Measurements from ENCODE around the gene C3orf18. TPM values are rescaled to one million over a fixed set of nuclear protein-coding genes. Genes with fewer than 3 reads are reported as not detected.

The C3orf18 gene
- total RNA-seq, 2 experiments from 2014 or later: 15.9 to 17.1 TPM

GRCh38 chr3:50533807-50534461 lies 33.6 kb downstream of the C3orf18 start:
- no peaks in the 10 kb centered on the region for H3K36me3 Mint-ChIP-seq
- no peaks in the 10 kb centered on the region for H3K9me3 Mint-ChIP-seq
- H3K27me3 Mint-ChIP-seq: peaks cover 15% of the 10 kb centered on the region

GRCh38 chr3:50533316-50533715 lies 34.2 kb downstream of the C3orf18 start:
- H3K36me3 Mint-ChIP-seq: no peaks in the 10 kb centered on the region
- no peaks in the 10 kb centered on the region for H3K4me1 Mint-ChIP-seq
- H3K27me3 Mint-ChIP-seq: peaks cover 15% of the 10 kb centered on the region
- no peak overlapping the region for H3K4me3 Mint-ChIP-seq
- no peak for DNase-seq
- H3K27ac Mint-ChIP-seq: no peak overlapping the region
- no peaks in the 10 kb centered on the region for H3K9me3 Mint-ChIP-seq

More at GRCh38 chr3:50533807-50534461, 33.6 kb downstream of the C3orf18 start:
- Mint-ChIP-seq H3K27ac (no peak overlapping the region), H3K4me1 (no peaks in the 10 kb centered on the region), H3K4me3 (no peak overlapping the region)
- no peak for DNase-seq

- peaks cover 15% of the 10 kb centered on the region for H3K27me3 Mint-ChIP-seq
- DNase-seq: no peak
- H3K9me3 Mint-ChIP-seq: no peaks in the 10 kb centered on the region
- no peak overlapping the region for H3K4me3 Mint-ChIP-seq
- H3K4me1 Mint-ChIP-seq: no peaks in the 10 kb centered on the region
- no peaks in the 10 kb centered on the region for H3K36me3 Mint-ChIP-seq
- H3K27ac Mint-ChIP-seq: no peak overlapping the region
These were observed 35.4 kb downstream of the C3orf18 start for GRCh38 chr3:50532062-50532705.

- Mint-ChIP-seq H3K4me1 (no peaks in the 10 kb centered on the region), H3K27ac (no peak overlapping the region), H3K36me3 (no peaks in the 10 kb centered on the region), H3K27me3 (peaks cover 15% of the 10 kb centered on the region), H3K9me3 (no peaks in the 10 kb centered on the region), H3K4me3 (no peak overlapping the region)
- DNase-seq: no peak
These were observed 36.3 kb downstream of the C3orf18 start for GRCh38 chr3:50531201-50531600.

- no peak overlapping the region for H3K27ac Mint-ChIP-seq
- H3K4me1 Mint-ChIP-seq: peaks cover 3% of the 10 kb centered on the region
- H3K36me3 Mint-ChIP-seq: no peaks in the 10 kb centered on the region
- peaks cover 15% of the 10 kb centered on the region for H3K27me3 Mint-ChIP-seq
- no peak for DNase-seq
- no peaks in the 10 kb centered on the region for H3K9me3 Mint-ChIP-seq
- H3K4me3 Mint-ChIP-seq: no peak overlapping the region
These were observed 37.3 kb downstream of the C3orf18 start for GRCh38 chr3:50530001-50530970.

GRCh38 chr3:50525987-50526386 lies 41.6 kb downstream of the C3orf18 start:
- Mint-ChIP-seq H3K27ac (no peak overlapping the region), H3K4me1 (peaks cover 3% of the 10 kb centered on the region), H3K4me3 (no peak overlapping the region), H3K27me3 (peaks cover 6% of the 10 kb centered on the region), H3K36me3 (no peaks in the 10 kb centered on the region), H3K9me3 (no peaks in the 10 kb centered on the region)
- DNase-seq: peak; percentile 76

- Mint-ChIP-seq H3K9me3 (no peaks in the 10 kb centered on the region), H3K27ac (no peak overlapping the region), H3K36me3 (no peaks in the 10 kb centered on the region), H3K4me3 (no peak overlapping the region), H3K27me3 (peaks cover 5% of the 10 kb centered on the region), H3K4me1 (peaks cover 3% of the 10 kb centered on the region)
- DNase-seq: no peak
These were observed 42.2 kb downstream of the C3orf18 start for GRCh38 chr3:50525191-50525910.

GRCh38 chr3:50524746-50525145 lies 42.8 kb downstream of the C3orf18 start:
- no peak overlapping the region for H3K27ac Mint-ChIP-seq
- H3K27me3 Mint-ChIP-seq: peaks cover 2% of the 10 kb centered on the region
- peaks cover 3% of the 10 kb centered on the region for H3K4me1 Mint-ChIP-seq
- no peak for DNase-seq
- no peaks in the 10 kb centered on the region for H3K9me3 Mint-ChIP-seq
- no peaks in the 10 kb centered on the region for H3K36me3 Mint-ChIP-seq
- no peak overlapping the region for H3K4me3 Mint-ChIP-seq

GRCh38 chr3:50523279-50523811 lies 44.2 kb downstream of the C3orf18 start:
- no peak overlapping the region for H3K27ac Mint-ChIP-seq
- peaks cover 3% of the 10 kb centered on the region for H3K27me3 Mint-ChIP-seq
- no peak for DNase-seq
- no peaks in the 10 kb centered on the region for H3K36me3 Mint-ChIP-seq
- no peaks in the 10 kb centered on the region for H3K9me3 Mint-ChIP-seq
- peaks cover 8% of the 10 kb centered on the region for H3K4me1 Mint-ChIP-seq
- H3K4me3 Mint-ChIP-seq: no peak overlapping the region

GRCh38 chr3:50521572-50521971 lies 46.0 kb downstream of the C3orf18 start:
- no peak overlapping the region for H3K4me3 Mint-ChIP-seq
- no peaks in the 10 kb centered on the region for H3K36me3 Mint-ChIP-seq
- no peak overlapping the region for H3K27ac Mint-ChIP-seq
- H3K9me3 Mint-ChIP-seq: no peaks in the 10 kb centered on the region
- H3K27me3 Mint-ChIP-seq: peaks cover 3% of the 10 kb centered on the region
- H3K4me1 Mint-ChIP-seq: peaks cover 8% of the 10 kb centered on the region
- DNase-seq: no peak

GRCh38 chr3:50520849-50521248 lies 46.7 kb downstream of the C3orf18 start:
- Mint-ChIP-seq H3K36me3 (no peaks in the 10 kb centered on the region), H3K27me3 (peaks cover 3% of the 10 kb centered on the region), H3K9me3 (no peaks in the 10 kb centered on the region), H3K4me1 (peaks cover 7% of the 10 kb centered on the region), H3K27ac (no peak overlapping the region), H3K4me3 (no peak overlapping the region)
- no peak for DNase-seq

- peak; percentile 72 for DNase-seq
These were observed 48.0 kb downstream of the C3orf18 start for GRCh38 chr3:50519471-50520089.

GRCh38 chr3:50518436-50518835 lies 49.1 kb downstream of the C3orf18 start:
- Mint-ChIP-seq H3K27me3 (peaks cover 8% of the 10 kb centered on the region), H3K9me3 (no peaks in the 10 kb centered on the region), H3K4me1 (peaks cover 5% of the 10 kb centered on the region), H3K4me3 (no peak overlapping the region), H3K36me3 (no peaks in the 10 kb centered on the region), H3K27ac (no peak overlapping the region)
- DNase-seq: no peak

More at GRCh38 chr3:50519471-50520089, 48.0 kb downstream of the C3orf18 start:
- Mint-ChIP-seq H3K27me3 (peaks cover 7% of the 10 kb centered on the region), H3K4me1 (peaks cover 5% of the 10 kb centered on the region), H3K27ac (no peak overlapping the region), H3K9me3 (no peaks in the 10 kb centered on the region), H3K4me3 (no peak overlapping the region), H3K36me3 (no peaks in the 10 kb centered on the region)

GRCh38 chr3:50517721-50518206 lies 49.8 kb downstream of the C3orf18 start:
- Mint-ChIP-seq H3K9me3 (no peaks in the 10 kb centered on the region), H3K4me1 (peaks cover 5% of the 10 kb centered on the region), H3K27me3 (peaks cover 8% of the 10 kb centered on the region), H3K27ac (no peak overlapping the region), H3K4me3 (no peak overlapping the region), H3K36me3 (no peaks in the 10 kb centered on the region)
- no peak for DNase-seq
